GM21447 (cell line): Measurements from ENCODE around the gene OR7A5.
"Not testable (repeated sequence)": the region's sequence is repeated elsewhere in the genome, so short reads cannot be mapped to it uniquely, and the experiment has no call there.

ENCODE experiments used
- ATAC-seq: cut with Tn5 transposase; IDR thresholded peaks from one replicate; pipeline ENCODE4 v1.9.1; 2021; ENCODE audit not compliant: unreplicated experiment

The OR7A5 gene

DNA sequence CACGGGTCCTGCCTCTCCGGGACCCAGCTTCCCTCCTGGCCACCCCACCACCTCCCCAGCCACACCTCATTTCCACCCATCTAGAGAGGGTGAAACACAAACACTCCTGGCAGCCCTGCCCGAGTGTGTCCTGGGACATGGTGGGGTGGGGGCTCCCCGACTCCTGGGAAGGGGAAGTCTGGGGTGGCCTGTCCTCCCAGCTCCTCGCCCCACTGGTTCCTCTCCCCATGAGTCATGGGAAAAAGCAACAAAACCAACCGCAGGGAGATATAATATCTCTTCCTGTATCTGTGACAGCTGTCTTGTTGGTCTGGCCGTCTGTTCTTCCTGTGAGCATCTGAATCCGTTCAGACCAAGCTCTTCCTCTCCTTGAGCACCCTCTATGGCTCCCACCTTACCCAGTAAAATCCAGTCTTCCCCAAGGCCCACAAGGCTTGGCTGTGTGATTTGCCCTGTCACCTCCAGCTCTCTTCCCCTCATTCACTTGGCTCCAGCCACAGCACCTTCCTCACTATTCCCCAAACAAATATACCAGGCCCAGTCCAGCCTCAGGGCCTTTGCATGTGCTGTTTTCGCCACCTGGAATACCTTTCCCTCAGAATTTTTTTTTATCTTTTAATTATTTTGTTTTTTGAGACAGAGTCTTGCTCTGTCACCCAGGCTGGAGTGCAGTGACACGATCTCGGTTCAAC lies 49.7 kb downstream of the OR7A5 start:
- peak; percentile 37 for ATAC-seq

DNA sequence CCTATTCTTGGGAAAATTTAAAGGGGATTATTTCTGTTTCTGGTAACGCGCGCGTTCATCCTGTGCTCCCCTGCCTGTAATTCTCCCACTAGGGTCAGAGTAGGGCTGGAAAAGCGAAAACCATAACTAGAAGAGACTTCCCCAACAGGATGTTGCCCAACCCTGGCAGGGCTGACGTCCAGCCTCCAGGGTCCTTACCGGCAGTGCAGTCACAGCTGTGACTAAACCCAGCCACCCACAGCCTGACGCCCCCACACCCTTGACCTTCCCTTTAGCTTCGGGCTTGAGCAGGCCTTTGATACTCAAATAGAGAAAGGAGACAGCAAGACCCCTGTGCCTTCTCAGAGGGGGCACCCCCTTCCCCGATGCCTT lies 50.3 kb downstream of the OR7A5 start:
- peak; percentile 59 for ATAC-seq

DNA sequence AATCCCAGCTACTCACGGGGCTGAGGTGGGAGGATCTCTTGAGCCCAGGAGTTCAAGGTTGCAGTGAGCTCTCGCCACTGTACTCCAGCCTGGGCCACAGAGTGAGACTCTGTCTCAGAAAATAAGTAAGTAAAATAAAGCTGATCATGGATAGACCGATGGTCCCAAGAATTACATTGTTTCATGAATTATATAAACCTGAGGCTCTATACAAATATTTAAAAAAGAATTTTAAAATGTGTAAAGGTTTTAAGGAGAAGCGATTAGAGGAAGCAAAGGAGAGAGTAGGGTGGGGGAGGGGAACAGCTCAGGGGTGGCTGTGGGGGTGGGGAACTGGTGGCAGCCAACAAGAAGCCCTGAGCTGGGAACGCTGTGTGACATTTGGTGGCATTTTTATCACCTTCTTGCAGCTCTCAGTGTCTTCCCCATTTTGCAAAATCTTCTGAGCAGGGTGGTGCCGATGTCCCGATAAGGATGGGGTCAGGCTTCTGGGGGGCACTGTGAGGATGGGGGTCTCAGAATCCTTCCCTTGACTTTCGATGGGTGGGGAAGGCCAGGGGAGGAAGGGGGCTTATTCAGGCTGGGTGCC lies 51.5 kb downstream of the OR7A5 start:
- not testable (repeated sequence) for ATAC-seq

DNA sequence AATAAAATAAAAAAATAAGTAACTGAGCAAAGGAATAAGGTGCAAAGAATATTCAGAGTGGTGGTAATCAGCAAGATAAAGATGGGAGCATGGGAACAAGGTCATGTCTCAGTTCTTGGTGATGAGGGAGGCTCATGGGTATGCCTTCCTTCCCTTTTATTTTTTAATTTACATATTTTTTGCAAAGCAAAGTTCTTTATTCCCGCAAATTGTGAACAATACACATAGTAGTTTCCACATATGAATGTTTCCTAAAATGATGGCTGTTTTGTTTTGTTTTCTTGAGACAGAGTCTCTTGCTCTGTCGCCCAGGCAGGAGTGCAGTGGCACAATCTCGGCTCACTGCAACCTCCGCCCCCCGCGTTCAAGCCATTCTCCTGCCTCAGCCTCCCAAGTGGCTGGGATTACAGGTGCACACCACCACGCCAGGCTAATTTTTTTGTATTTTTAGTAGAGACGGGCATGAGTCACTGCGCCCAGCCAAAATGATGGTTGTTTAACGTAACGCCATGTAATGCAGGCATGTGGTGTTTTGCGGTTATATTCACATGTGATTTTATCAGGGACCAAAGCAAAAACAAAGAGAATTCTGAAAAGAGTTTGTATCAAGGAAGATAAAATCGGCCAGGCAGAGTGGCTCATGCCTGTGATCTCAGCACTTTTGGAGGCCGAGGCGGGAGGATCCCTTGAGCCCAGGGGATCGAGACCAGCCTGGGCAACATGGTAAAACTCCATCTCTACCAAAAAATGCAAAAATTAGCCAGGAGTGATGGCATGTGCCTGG lies 52.2 kb downstream of the OR7A5 start:
- no peak for ATAC-seq

DNA sequence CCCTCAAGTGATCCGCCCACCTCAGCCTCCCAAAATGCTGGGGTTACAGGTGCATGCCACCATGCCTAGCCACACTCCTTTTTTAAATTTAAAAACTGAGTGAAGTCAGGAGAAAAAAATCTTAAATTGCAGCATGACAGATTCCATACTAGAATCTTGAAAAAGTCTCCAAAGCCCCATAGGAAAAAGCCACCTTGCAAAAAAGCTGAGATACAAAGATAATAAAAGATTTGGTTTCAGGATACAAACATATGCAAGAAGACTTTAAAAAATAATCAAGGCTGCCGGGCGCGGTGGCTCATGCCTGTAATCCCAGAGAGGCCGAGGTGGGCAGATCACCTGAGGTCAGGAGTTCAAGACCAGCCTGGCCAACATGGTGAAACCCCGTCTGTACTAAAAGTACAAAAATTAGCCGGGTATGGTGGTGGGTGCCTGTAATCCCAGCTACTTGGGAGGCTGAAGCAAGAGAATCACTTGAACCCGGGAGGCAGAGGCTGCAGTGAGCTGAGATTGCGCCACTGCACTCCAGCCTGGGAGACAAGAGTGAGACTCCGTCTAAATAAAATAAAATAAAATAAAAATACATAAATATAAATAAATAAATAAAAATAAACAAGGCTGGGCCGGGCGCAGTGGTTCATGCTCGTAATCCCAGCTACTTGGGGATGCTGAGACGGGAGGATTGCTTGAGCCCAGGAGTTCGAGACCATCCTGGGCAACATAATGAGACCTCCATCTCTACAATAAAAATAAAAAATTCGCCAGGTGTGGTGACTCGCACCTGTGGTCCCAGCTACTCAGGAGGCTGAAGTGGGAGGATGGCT lies 53.1 kb downstream of the OR7A5 start:
- ATAC-seq = not testable (repeated sequence)

DNA sequence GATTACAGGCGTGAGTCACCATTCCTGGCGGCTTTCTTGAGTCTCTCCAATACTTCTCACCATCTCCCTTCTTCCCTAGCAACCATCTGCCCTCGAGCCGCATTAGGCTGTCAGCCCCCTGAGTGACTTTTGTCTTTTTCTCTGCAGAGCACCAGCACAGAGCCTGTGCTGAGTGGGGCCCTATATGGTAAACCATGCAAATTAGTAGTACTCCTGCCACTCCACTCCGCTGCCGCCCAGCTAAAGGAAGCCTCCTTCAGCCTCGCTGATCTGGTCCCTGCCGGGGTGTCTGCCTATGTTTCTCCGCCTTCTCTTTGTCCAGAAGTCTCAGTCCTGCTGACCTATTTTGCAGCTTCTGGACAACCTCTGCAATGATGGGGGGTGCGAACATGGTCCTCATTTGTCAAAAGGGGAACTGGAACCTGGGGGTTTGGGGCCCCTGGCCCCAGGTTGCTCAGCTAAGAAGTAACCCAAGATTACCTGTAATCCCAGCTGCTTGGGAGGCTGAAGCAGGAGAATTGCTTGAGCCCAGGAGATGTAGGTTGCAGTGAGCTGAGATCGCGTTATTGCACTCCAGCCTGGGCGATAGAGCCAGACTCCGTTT lies 54.3 kb downstream of the OR7A5 start:
- ATAC-seq = not testable (repeated sequence)

DNA sequence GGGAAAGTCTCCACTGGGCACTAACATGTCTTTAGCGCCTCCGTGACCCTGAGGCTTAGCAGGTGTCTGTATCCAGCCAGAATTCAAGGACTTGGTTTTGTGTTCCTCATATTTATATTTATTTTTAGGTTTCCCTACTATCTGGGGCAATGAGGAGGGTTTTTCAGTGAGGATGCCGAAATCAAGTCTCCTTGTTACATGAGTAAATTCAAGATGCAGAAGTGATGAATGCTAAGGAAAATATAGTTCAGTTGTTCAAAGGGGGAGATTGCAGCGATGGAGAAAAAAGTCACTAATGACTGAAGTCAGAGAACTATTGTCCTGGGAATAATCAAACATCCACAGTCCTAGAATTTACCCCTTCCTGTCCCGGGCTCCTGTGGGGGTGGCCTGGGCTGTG lies 55.8 kb downstream of the OR7A5 start:
- ATAC-seq = no peak

DNA sequence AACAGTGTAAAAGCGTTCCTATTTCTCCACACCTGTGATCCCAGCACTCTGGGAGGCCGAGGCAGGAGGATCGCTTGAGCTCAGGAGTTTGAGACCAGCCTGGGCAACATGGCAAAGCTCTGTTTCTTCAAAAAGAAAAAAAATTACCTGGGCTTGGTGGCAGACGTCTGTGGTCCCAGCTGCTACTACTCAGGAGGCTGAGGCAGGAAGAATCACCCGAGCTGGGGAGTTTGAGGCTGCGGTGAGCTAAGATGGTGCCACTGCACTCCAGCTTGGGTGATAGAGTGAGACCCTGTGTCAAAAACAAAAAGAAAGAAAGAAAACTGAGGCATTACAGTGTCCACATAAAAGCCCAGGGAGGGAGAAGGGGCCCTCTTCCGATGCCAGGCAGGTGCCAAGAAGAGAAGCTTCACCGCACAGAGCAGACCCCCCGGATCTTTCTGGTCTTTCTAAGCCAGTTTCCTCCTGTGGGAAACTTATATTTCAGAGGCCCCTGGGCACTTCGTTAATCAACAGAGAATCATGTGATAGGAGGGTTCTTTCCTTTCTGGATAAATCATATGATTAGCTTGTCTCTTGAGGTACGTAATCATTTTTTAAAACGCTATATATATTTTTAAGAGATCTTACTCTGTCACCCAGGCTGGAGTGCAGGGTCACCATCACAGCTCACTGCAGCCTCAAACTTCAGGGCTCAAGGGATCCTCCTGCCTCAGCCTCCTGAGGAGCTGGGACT lies 56.7 kb downstream of the OR7A5 start, which contains the start of gene ADGRE2:
ADGRE2 (minus strand) TSS at position 451 of the 736 bp plus-strand sequence. CDS start 1,804 bp downstream, outside the sequence.
- ATAC-seq = not testable (repeated sequence)

DNA sequence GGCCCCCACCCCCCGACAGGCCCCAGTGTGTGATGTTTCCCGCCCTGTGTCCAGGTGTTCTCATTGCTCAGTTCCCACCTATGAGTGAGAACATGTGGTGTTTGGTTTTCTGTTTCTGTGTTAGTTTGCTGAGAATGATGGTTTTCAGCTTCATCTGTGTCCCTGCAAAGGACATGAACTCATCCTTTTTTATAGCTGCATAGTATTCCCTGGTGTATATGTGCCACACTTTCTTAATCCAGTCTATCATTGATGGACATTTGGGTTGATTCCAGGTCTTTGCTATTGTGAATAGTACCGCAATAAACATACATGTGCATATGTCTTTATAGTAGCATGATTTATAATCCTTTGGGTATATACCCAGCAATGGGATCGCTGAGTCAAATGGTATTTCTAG lies 57.3 kb downstream of the OR7A5 start:
- not testable (repeated sequence) for ATAC-seq
